HUES48 (cell line): Measurements from ENCODE around the gene PLEKHH3.

ENCODE experiments used
- H3K27ac ChIP-seq: one replicate; pipeline ENCODE4 v1.7.0; 2013; ENCODE audit warnings: low read depth, low read length, inconsistent platforms
- H3K27me3 ChIP-seq: 2 replicates; pipeline ENCODE4 v1.6.1; 2013; ENCODE audit warnings: mild to moderate bottlenecking, low read length; ENCODE audit not compliant: control insufficient read depth, insufficient read depth
- H3K36me3 ChIP-seq: 2 replicates; pipeline ENCODE4 v1.6.1; 2013; ENCODE audit warnings: low read length; ENCODE audit not compliant: control insufficient read depth, insufficient read depth
- H3K4me1 ChIP-seq: 2 replicates; pipeline ENCODE4 v1.6.1; 2013; ENCODE audit warnings: mild to moderate bottlenecking, low read length; ENCODE audit not compliant: control insufficient read depth, insufficient read depth
- H3K4me3 ChIP-seq: 2 replicates; pipeline ENCODE4 v1.5.1; 2013; ENCODE audit warnings: mild to moderate bottlenecking, low read depth, low read length
- H3K9ac ChIP-seq: 2 replicates; pipeline ENCODE4 v1.6.1; 2013; ENCODE audit warnings: mild to moderate bottlenecking, low read depth, low read length, moderate library complexity
- H3K9me3 ChIP-seq: 2 replicates; pipeline ENCODE4 v1.6.1; 2013; ENCODE audit warnings: low read length; ENCODE audit not compliant: control insufficient read depth, insufficient read depth

Gene PLEKHH3

DNA sequence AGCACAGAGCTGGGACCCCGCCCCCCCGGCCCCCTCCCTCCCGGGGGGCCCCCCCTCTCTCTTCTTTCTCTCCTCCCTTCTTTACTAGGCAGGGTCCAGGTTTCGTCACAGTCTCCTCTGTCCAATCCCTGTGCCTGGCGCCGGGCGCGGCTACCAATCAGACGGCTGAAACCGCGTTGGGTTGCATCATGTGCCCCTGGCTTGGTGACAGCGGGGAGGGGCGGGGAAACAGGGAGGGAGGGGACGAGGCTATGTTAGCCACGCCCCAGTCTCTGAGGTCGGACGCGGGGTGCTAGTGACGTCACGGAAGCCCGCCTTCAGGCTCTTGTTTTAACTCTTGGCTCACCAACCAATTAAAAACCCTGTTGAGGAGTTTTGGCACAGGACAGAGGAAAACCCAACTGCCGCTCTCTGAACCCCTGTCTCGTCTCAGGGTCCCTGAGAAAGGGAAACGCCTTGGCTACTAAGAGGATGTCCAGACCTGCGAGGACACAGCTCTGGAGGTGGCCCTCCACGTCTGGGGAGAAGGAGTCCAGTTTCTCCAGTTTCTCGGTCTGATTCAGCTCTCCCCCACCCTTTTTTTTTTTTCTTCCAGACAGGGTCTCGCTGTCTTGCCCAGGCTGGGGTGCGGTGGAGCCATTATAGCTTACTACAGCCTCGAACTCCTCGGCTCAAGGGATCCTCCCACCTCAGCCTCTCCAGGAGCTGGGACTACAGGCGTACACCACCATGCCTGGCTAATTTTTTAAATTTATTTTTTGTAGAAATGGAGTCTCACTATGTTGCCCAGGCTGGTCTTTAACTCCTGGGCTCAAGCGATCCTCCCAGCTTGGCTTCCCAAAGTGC, 441 bp upstream of the PLEKHH3 start:
- H3K9me3 ChIP-seq = no peaks in the 10 kb centered on the region
- H3K4me3 ChIP-seq = peak overlapping the region; percentile 94
- H3K9ac ChIP-seq = no peak overlapping the region
- peaks cover 52% of the 10 kb centered on the region for H3K4me1 ChIP-seq
- peaks cover 3% of the 10 kb centered on the region; the same call in 1 of the 2 replicates for H3K36me3 ChIP-seq
- H3K27ac ChIP-seq = peak overlapping the region; percentile 96
- peaks cover 55% of the 10 kb centered on the region for H3K27me3 ChIP-seq

- Histone ChIP-seq H3K27me3 (peaks cover 59% of the 10 kb centered on the region), H3K9me3 (no peaks in the 10 kb centered on the region), H3K4me1 (peaks cover 52% of the 10 kb centered on the region), H3K4me3 (peak overlapping the region; percentile 94), H3K27ac (peak overlapping the region; percentile 26), H3K36me3 (peaks cover 3% of the 10 kb centered on the region; the same call in 1 of the 2 replicates), H3K9ac (no peak overlapping the region)
Observed at GRCh38 chr17:42675965-42676423, 800 bp downstream of the PLEKHH3 start.

DNA sequence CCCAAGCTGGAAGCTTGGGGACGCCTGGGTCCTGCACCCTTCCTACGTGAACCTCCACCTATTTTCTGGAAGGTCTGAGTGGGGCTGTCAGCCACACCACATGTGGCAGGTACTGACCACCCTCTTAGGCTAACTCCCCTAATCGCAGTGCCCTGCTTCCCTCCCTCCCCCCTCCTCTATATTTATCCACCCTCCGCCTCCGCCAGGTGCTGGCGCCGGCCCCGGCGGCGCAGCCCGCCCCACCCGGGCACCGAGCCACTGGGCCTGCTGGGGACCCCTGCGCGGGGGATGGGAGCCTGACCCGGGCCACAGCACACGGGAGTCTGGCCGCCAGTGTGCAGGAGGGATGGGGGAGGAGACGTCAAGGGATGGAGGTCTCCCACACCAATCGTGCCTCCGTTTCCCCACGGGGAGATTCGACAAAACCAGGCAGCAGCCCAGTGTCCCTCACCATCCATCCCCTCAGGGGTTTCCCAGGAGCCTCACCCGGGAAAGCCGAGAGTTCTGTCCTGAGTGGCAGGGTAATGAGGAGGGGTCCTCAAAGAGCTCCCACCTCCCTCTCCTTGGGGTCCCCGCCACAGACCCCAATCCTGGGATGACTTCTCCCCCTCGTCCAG, 1.3 kb downstream of the PLEKHH3 start:
- Histone ChIP-seq H3K9ac (no peak overlapping the region), H3K36me3 (peaks cover 3% of the 10 kb centered on the region; the same call in 1 of the 2 replicates), H3K27ac (no peak overlapping the region), H3K4me1 (peaks cover 55% of the 10 kb centered on the region), H3K9me3 (no peaks in the 10 kb centered on the region), H3K27me3 (peaks cover 59% of the 10 kb centered on the region), H3K4me3 (peak overlapping the region; percentile 94)

DNA sequence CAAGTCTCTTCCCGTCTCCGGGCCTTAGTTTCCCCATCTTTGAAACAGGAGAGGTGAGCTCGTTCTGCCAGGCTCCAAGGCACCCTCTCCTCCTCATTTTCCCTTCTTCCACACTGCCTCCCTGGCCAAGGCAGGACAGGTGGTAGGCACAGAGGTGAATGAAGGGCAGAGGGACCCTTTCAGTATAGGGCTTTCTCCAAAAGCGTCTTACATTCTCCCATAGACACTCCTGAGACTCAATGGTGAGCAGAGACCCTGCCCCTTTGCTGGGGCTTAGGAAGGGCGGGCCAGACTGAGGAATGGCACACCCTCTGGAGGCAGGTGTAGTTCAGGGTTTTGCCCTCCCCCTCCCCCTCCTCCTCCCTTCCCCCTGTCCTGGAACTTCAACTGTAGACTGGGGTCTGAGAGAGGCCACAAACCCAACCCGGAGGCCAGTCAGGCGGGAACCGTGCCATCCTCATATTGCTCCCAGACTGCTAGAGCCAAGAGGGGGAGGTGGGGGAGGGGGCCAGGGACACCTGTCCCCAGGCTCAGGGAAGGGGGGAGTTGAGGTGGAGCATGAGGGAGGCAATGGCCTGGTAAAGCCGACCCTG, 1.9 kb downstream of the PLEKHH3 start:
- Histone ChIP-seq H3K27ac (no peak overlapping the region), H3K4me3 (peak overlapping the region; percentile 94), H3K36me3 (peaks cover 3% of the 10 kb centered on the region; the same call in 1 of the 2 replicates), H3K9ac (no peak overlapping the region), H3K27me3 (peaks cover 53% of the 10 kb centered on the region), H3K4me1 (peaks cover 49% of the 10 kb centered on the region), H3K9me3 (no peaks in the 10 kb centered on the region)

DNA sequence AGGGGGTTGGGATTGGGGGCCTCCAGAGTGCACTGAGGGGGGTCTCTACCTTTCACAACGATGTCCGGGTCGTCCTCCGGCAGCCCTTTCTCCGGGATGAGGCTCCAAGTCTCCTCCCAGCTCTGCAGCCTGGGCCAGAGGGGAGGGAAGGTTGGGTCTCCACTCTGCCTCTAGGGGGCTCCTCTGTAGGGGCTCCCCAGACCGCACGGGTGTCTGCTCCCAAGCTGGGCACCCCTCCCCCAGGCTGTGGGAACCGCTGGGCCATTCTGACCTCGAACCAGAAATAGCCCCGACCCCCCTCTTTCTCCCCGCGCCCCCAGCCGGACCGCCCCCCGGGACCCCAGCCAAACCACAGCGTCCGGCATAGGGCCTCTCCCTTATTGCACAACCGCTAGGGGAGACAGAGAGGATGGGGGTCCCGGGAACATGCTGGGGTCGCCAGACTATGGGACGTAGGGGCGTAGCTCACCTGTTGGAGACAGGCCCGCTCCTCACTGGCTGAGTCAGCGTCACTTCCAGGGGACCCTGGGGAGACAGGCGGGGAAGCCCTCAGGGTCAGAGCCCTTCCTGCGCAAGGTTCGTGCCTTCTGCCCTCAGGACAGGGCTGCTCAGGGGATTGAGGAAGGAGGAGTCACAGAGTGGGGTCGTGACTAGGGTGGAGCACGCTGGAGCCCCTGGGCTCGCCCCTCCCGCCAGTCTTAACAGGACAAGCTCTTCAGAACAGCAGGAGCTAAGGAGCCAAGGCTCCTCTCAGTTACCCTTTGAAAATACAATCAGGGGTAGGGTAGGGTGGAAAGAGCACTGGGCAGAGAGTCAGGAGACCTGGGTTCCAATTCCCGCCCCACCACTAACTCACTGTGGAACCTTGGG, 2.7 kb downstream of the PLEKHH3 start:
- no peaks in the 10 kb centered on the region for H3K9me3 ChIP-seq
- H3K9ac ChIP-seq = no peak overlapping the region
- peaks cover 52% of the 10 kb centered on the region for H3K27me3 ChIP-seq
- H3K36me3 ChIP-seq = peaks cover 8% of the 10 kb centered on the region
- H3K4me1 ChIP-seq = peaks cover 43% of the 10 kb centered on the region
- H3K4me3 ChIP-seq = peak overlapping the region; percentile 27; the same call in 1 of the 2 replicates
- H3K27ac ChIP-seq = no peak overlapping the region

GRCh38 chr17:42673266-42673884, 3.4 kb downstream of the PLEKHH3 start:
- Histone ChIP-seq H3K9ac (no peak overlapping the region), H3K27ac (no peak overlapping the region), H3K9me3 (no peaks in the 10 kb centered on the region), H3K36me3 (peaks cover 12% of the 10 kb centered on the region), H3K4me3 (peak overlapping the region; percentile 27; the same call in 1 of the 2 replicates), H3K27me3 (peaks cover 52% of the 10 kb centered on the region), H3K4me1 (peaks cover 39% of the 10 kb centered on the region)

DNA sequence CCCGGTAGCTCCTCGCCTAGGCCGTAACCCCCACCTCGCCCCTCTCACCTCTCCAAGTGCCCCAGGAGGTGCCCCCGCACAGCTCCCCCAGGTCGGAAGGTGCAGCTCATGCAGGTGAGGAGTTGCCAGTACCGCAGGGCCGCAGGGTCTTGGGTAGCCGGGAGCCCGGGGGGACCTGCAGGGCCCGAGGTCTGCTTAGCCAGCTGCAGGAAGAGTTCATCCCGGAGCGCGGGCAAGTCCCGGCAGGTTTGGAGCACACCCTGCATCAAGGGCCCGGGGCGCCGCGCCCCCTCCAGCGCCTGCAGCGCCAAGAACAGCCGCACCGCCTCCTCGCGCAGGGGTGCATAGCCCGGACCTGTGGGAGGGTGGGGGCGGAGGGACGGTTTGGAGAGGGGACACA, 4.8 kb downstream of the PLEKHH3 start:
- Histone ChIP-seq H3K36me3 (peaks cover 23% of the 10 kb centered on the region), H3K9me3 (no peaks in the 10 kb centered on the region), H3K27me3 (peaks cover 52% of the 10 kb centered on the region), H3K27ac (no peak overlapping the region), H3K9ac (no peak overlapping the region), H3K4me1 (peaks cover 43% of the 10 kb centered on the region), H3K4me3 (peak overlapping the region; percentile 62)

GRCh38 chr17:42670789-42671657, 5.8 kb downstream of the PLEKHH3 start:
- Histone ChIP-seq H3K27ac (no peak overlapping the region), H3K27me3 (peaks cover 50% of the 10 kb centered on the region), H3K9ac (no peak overlapping the region), H3K9me3 (no peaks in the 10 kb centered on the region), H3K36me3 (peaks cover 33% of the 10 kb centered on the region), H3K4me3 (peak overlapping the region; percentile 62), H3K4me1 (peaks cover 43% of the 10 kb centered on the region)

- Histone ChIP-seq H3K36me3 (peaks cover 41% of the 10 kb centered on the region), H3K4me1 (peaks cover 42% of the 10 kb centered on the region), H3K9me3 (no peaks in the 10 kb centered on the region), H3K4me3 (peak overlapping the region; percentile 62), H3K27me3 (peaks cover 42% of the 10 kb centered on the region), H3K9ac (0 out of 2 replicates have a peak overlapping the region, but pooled peaks have one; percentile 10), H3K27ac (peak overlapping the region; percentile 66)
Observed at GRCh38 chr17:42669977-42670788, 6.6 kb downstream of the PLEKHH3 start.
